Aorta (tissue), 5 donors: ENCODE data around the gene CFAP54. TPM values are rescaled to one million over a fixed set of nuclear protein-coding genes. Genes with fewer than 3 reads are reported as not detected.

Experiments
- ATAC-seq: fragments of 200-7000 bp; cut with Tn5 transposase; one replicate; pipeline ENCODE4 v1.9.1; 2022; ENCODE audit warnings: moderate library complexity; ENCODE audit not compliant: low FRiP score
- DNase-seq, 2 donors: peaks; one replicate each; pipeline ENCODE4 v3.0.0-alpha.2; 2020
- H3K27ac ChIP-seq, 2 donors: one replicate each; pipeline ENCODE4 v1.5.1; 2013; ENCODE audit warnings: low read length in 2 of 2, mild to moderate bottlenecking in 2 of 2, moderate library complexity in 2 of 2, control low read depth in 1 of 2, inconsistent platforms in 1 of 2, low read depth in 1 of 2
- H3K27me3 ChIP-seq, 2 donors: one replicate each; pipeline ENCODE4 v1.6.1; 2013; ENCODE audit warnings: control low read depth in 1 of 2, low read length in 1 of 2, mild to moderate bottlenecking in 1 of 2, moderate library complexity in 1 of 2; ENCODE audit not compliant: insufficient read depth in 2 of 2, control insufficient read depth in 1 of 2
- H3K36me3 ChIP-seq, 2 donors: one replicate each; pipeline ENCODE4 v1.6.1; 2013; ENCODE audit warnings: control low read depth in 1 of 2, low read length in 1 of 2, mild to moderate bottlenecking in 1 of 2; ENCODE audit not compliant: insufficient read depth in 2 of 2, control insufficient read depth in 1 of 2
- H3K4me1 ChIP-seq, 2 donors: one replicate each; pipeline ENCODE4 v1.6.1; 2013; ENCODE audit warnings: low read length in 2 of 2, control low read depth in 1 of 2, mild to moderate bottlenecking in 1 of 2, moderate library complexity in 1 of 2; ENCODE audit not compliant: insufficient read depth in 2 of 2, control insufficient read depth in 1 of 2
- H3K4me3 ChIP-seq, 2 donors: one replicate each; pipeline ENCODE4 v1.5.1; 2013; ENCODE audit warnings: low read length in 2 of 2, control low read depth in 1 of 2, mild to moderate bottlenecking in 1 of 2
- H3K9me3 ChIP-seq: one replicate; pipeline ENCODE4 v1.6.1; 2013; ENCODE audit warnings: mild to moderate bottlenecking, low read length; ENCODE audit not compliant: control insufficient read depth
- WGBS, 2 donors: extraction: QIAGEN DNeasy Blood & Tissue Kit; methylation state at CpG; one replicate each; pipeline ENCODE4 v1.1.7; 2013; 5-methylcytosine and 5-hydroxymethylcytosine counted together
- intact Hi-C, 2 donors: fragments of 100-400 bp; cut with DNase I; formaldehyde crosslinking; loops; one replicate each; pipeline versions ENCODE4 v1.14.2 to v1.15.0; 2022
- polyA plus RNA-seq, 2 donors: library from polyadenylated mRNA; stranded (reverse); fragments of 200-250 nt; gene quantifications; one replicate each; pipeline ENCODE4 v1.2.3, GENCODE V29; 2013
- total RNA-seq, 2 donors: library from RNA; stranded (reverse); fragmentation: NEBNext Ultra II Directional; extraction: Animal tissue kit (Norgen Biotek cat#: 25700); gene quantifications; one replicate each; pipeline ENCODE4 v1.2.1, GENCODE V29; 2021
- donor health status: healthy with polysubstance abuse.
- donor health status: Bipolar disorder and iron deficiency.
- donor health status: DM: no; HTN: no; CAD: no.
- donor health status: DM: no; HTN: no; CAD: no.
- donor health status: DM: yes; HTN: yes; CAD: no.

Gene CFAP54
- total and polyA plus RNA-seq, 4 donors: 0.15 to 2.2 (median 0.91) TPM; not detected in 1

- H3K36me3 ChIP-seq: no peaks in the 10 kb centered on the region
- H3K4me1 ChIP-seq: no peaks in the 10 kb centered on the region
- H3K9me3 ChIP-seq: no peaks in the 10 kb centered on the region
- intact Hi-C loops: loop anchor here (1.0 to 10.0 kb wide), 6 partner anchors 27 to 454 kb away; partner anchors contain the start of genes CDK17 (in 1 of the 2) and CFAP54 (in 1 of the 2)
- no peaks in the 10 kb centered on the region for H3K27me3 ChIP-seq
- H3K4me3 ChIP-seq: no peak overlapping the region
- DNase-seq (peak; percentile 82 to 88), ATAC-seq (peak; percentile 74)
- 32 to 33% methylated on average over 8 of the region's 8 CpGs for WGBS, 2 donors
- no peak overlapping the region for H3K27ac ChIP-seq
Measured at GRCh38 chr12:96516472-96517430, 27.4 kb downstream of the CFAP54 start.

GRCh38 chr12:96520767-96521166, 31.4 kb downstream of the CFAP54 start:
- Histone ChIP-seq H3K4me1 (no peaks in the 10 kb centered on the region), H3K27me3 (no peaks in the 10 kb centered on the region), H3K4me3 (no peak overlapping the region), H3K27ac (no peak overlapping the region), H3K9me3 (no peaks in the 10 kb centered on the region), H3K36me3 (no peaks in the 10 kb centered on the region)
- 47 to 48% methylated on average over 3 of the region's 3 CpGs for WGBS, 2 donors
- intact Hi-C loops: no loop called here
- ATAC-seq: no peak
- no peak for DNase-seq

- DNase-seq (no peak), ATAC-seq (no peak)
- Histone ChIP-seq H3K27ac (no peak overlapping the region), H3K36me3 (no peaks in the 10 kb centered on the region), H3K27me3 (no peaks in the 10 kb centered on the region), H3K9me3 (no peaks in the 10 kb centered on the region), H3K4me1 (no peaks in the 10 kb centered on the region), H3K4me3 (no peak overlapping the region)
- intact Hi-C loops: no loop called here
- 88 to 94% methylated on average over 7 of the region's 7 CpGs for WGBS, 2 donors
Measured at GRCh38 chr12:96521895-96522682, 32.7 kb downstream of the CFAP54 start.

GRCh38 chr12:96522690-96523089, 33.3 kb downstream of the CFAP54 start:
- no peak overlapping the region for H3K27ac ChIP-seq
- no peaks in the 10 kb centered on the region for H3K36me3 ChIP-seq
- no peaks in the 10 kb centered on the region for H3K9me3 ChIP-seq
- H3K4me1 ChIP-seq: no peaks in the 10 kb centered on the region
- H3K4me3 ChIP-seq: no peak overlapping the region
- DNase-seq (no peak), ATAC-seq (no peak)
- intact Hi-C loops: no loop called here
- 73 to 76% methylated on average over 3 of the region's 3 CpGs for WGBS, 2 donors
- no peaks in the 10 kb centered on the region for H3K27me3 ChIP-seq

- H3K36me3 ChIP-seq: no peaks in the 10 kb centered on the region
- H3K27me3 ChIP-seq: no peaks in the 10 kb centered on the region
- ATAC-seq (no peak), DNase-seq (no peak)
- WGBS, 2 donors: 45 to 53% methylated on average over 1 of the region's 1 CpG
- no peaks in the 10 kb centered on the region for H3K9me3 ChIP-seq
- no peak overlapping the region for H3K27ac ChIP-seq
- no peaks in the 10 kb centered on the region for H3K4me1 ChIP-seq
- no peak overlapping the region for H3K4me3 ChIP-seq
- intact Hi-C loops: no loop called here
Measured at GRCh38 chr12:96526110-96526509, 36.7 kb downstream of the CFAP54 start.

GRCh38 chr12:96529912-96530311, 40.5 kb downstream of the CFAP54 start:
- intact Hi-C loops: no loop called here

GRCh38 chr12:96534339-96534738, 45.0 kb downstream of the CFAP54 start:
- 24 to 31% methylated on average over 4 of the region's 4 CpGs for WGBS, 2 donors
- Histone ChIP-seq H3K27me3 (no peaks in the 10 kb centered on the region), H3K9me3 (no peaks in the 10 kb centered on the region), H3K27ac (no peak overlapping the region), H3K4me1 (no peaks in the 10 kb centered on the region), H3K4me3 (no peak overlapping the region), H3K36me3 (no peaks in the 10 kb centered on the region)
- ATAC-seq (no peak), DNase-seq (no peak)
- intact Hi-C loops: no loop called here

More at GRCh38 chr12:96529912-96530311, 40.5 kb downstream of the CFAP54 start:
- DNase-seq: no peak
- Histone ChIP-seq H3K9me3 (no peaks in the 10 kb centered on the region), H3K27ac (no peak overlapping the region), H3K4me1 (no peaks in the 10 kb centered on the region), H3K4me3 (no peak overlapping the region), H3K36me3 (no peaks in the 10 kb centered on the region), H3K27me3 (no peaks in the 10 kb centered on the region)
- 58 to 61% methylated on average over 7 of the region's 7 CpGs for WGBS, 2 donors
- no peak for ATAC-seq

- H3K9me3 ChIP-seq: no peaks in the 10 kb centered on the region
- H3K27ac ChIP-seq: no peak overlapping the region
- H3K27me3 ChIP-seq: no peaks in the 10 kb centered on the region
- no peak overlapping the region for H3K4me3 ChIP-seq
- no peaks in the 10 kb centered on the region for H3K4me1 ChIP-seq
- 63% methylated on average over 2 of the region's 2 CpGs for WGBS, 2 donors
- DNase-seq: no peak
- H3K36me3 ChIP-seq: no peaks in the 10 kb centered on the region
- intact Hi-C loops: no loop called here
- no peak for ATAC-seq
Measured at GRCh38 chr12:96548384-96548783, 59.0 kb downstream of the CFAP54 start.
